Measurements from ENCODE around the gene LDLRAP1.

DNA sequence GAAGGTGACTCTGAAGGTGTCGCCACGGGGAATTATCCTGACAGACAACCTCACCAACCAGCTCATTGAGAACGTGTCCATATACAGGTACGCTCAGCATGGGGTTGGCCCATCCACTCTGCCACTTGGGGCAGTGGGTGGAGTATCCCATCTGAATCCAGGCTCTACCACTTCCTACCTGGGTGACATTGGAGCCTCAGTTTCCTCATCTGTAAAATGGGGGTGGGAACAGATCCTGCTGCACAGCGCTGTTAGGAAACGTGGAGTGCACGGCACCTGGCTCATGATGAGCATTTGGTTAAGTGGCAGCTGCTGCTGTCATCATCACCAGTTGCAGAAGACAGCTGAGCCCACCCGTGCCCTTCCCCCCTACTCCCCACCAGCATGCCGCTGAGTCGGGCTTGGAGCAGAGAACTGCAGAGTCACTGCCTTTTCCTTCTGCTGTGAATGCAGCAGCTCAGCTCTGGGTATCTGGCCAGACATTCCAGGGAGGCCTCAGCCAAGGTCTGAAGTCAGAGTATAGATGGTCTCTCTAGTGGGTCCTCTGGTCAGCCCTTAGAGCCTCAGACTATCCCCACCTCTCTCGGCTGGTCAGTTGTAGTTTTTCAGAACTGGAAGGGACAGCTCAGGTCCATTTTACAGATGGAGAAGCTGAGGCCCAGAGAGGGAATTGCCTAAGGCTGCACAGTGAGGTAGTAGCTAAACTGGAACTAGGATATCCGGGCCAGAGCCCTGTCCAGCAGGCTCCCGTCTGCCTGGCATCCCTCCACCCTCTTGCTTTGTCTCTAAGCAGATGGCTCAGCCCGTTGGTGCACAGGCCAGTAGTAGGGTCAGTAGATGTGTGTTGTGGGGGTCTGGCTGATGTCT is 11.7 kb downstream of the LDLRAP1 start:
- TF ChIP-seq, protein P1, sequence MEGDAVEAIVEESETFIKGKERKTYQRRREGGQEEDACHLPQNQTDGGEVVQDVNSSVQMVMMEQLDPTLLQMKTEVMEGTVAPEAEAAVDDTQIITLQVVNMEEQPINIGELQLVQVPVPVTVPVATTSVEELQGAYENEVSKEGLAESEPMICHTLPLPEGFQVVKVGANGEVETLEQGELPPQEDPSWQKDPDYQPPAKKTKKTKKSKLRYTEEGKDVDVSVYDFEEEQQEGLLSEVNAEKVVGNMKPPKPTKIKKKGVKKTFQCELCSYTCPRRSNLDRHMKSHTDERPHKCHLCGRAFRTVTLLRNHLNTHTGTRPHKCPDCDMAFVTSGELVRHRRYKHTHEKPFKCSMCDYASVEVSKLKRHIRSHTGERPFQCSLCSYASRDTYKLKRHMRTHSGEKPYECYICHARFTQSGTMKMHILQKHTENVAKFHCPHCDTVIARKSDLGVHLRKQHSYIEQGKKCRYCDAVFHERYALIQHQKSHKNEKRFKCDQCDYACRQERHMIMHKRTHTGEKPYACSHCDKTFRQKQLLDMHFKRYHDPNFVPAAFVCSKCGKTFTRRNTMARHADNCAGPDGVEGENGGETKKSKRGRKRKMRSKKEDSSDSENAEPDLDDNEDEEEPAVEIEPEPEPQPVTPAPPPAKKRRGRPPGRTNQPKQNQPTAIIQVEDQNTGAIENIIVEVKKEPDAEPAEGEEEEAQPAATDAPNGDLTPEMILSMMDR (IDR thresholded peaks at IDR 0.05; ENCODE audit: low read length): no peak
- no peak for TF ChIP-seq EZH2 (IDR thresholded peaks at IDR 0.05; ENCODE audit: borderline replicate concordance, low read length)
